Measurements from ENCODE around the gene FAM89B.

GRCh38 chr11:65581928-65582327, 9.6 kb downstream of the FAM89B start:
- TF ChIP-seq CTCF (IDR thresholded peaks at IDR 0.05; ENCODE audit: poor library complexity, severe bottlenecking): no peak
- no peak for TF ChIP-seq RAD21 (conservative IDR thresholded peaks at IDR 0.05)
- no peak for TF ChIP-seq EP300 (conservative IDR thresholded peaks at IDR 0.05; ENCODE audit: poor library complexity, severe bottlenecking)
- TF ChIP-seq EZH2 (IDR thresholded peaks at IDR 0.05; ENCODE audit: borderline replicate concordance, insufficient read depth, low read length, poor library complexity, severe bottlenecking): no peak
- TF ChIP-seq POLR2AphosphoS5 (IDR thresholded peaks at IDR 0.05): no peak
- TF ChIP-seq TAF1 (IDR thresholded peaks at IDR 0.05; ENCODE audit: low read depth): no peak

Measured in neural cell (in vitro differentiated cells).